AG04450 (cell line): ENCODE data around the gene S100A5. TPM values are rescaled to one million over a fixed set of nuclear protein-coding genes. Genes with fewer than 3 reads are reported as not detected.
A peak's percentile ranks its signal among the peaks of the same experiment; 100 is the strongest.

Experiments
- CTCF ChIA-PET: fragments of 300-600, 350-600 bp; formaldehyde crosslinking; extraction: SDS; loops from one replicate; lab custom pipeline; 2022; ENCODE audit warnings: antibody characterized with exemption, inconsistent platforms; lab: Charles Lee
- POLR2A ChIA-PET: fragments of 350-600 bp; formaldehyde crosslinking; extraction: SDS; loops from one replicate; lab custom pipeline; 2021; ENCODE audit warnings: antibody characterized with exemption, inconsistent platforms; lab: Yijun Ruan, JAX
- DNase-seq: peaks from one replicate; pipeline ENCODE4 v3.0.0-alpha.2; 2011; ENCODE audit warnings: low read depth, low spot score
- H3K27ac ChIP-seq: one replicate; pipeline ENCODE4 v1.5.1; 2012; ENCODE audit warnings: low read depth, low read length, control low read depth
- H3K27me3 ChIP-seq: one replicate; pipeline ENCODE4 v1.6.0; 2012; ENCODE audit warnings: low read length; ENCODE audit not compliant: control insufficient read depth, insufficient read depth
- H3K4me3 ChIP-seq: 2 replicates; pipeline ENCODE4 v1.5.1; 2011; ENCODE audit warnings: mild to moderate bottlenecking, low read depth, low read length, control low read depth
- H3K9me3 ChIP-seq: 2 replicates; pipeline ENCODE4 v1.5.1; 2012; ENCODE audit warnings: low read length; ENCODE audit not compliant: control insufficient read depth, insufficient read depth
- CTCF ChIP-seq: IDR thresholded peaks from 2 replicates; pipeline ENCODE4 v1.5.1; 2011; ENCODE audit warnings: low read depth, low read length, control low read depth, inconsistent platforms
- polyA plus RNA-seq: library from polyadenylated mRNA; depleted of rRNA; stranded (reverse); fragments of >200 nt; gene quantifications from 2 replicates; pipeline ENCODE4 v1.2.3, GENCODE V29; 2011

The S100A5 gene
- polyA plus RNA-seq, 1 experiment = 0.42 TPM

DNA sequence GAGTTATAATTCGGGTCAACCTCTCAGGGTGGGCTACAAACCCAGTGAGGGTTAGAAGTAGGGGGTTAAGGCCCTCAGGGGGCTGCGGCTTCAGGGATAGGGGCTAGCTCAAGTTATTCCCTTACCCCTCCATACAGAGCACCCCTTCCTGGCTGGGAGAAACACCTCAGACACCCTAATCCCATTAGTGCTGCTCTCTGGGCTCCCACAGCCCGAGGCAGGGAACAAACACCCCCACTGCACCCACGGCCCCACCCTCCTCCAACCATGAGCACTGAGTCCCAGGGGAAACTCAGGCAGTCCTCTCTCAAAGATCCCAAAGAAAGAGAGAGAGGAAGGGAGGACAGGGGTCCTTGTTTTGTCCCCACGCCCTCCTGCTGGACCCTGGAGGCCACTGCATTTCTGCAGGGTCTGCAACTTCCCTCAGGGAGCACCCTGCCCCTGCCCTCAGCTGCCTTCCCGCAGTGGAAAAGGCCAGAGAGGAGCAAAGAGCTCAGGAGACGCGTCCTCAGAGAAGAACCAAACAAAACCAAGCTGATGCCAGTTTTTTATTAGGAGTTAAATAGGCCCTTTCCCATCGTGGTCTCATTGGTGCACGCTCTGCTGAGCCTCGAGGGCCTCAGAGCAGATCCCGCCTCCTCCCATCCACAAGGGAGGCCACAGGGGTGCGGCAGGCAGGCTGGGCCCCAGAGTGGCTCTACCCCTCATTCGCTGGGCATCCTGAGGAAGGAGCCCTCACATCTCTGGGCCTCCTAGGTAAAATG, 6.2 kb upstream of the S100A5 start:
- TF ChIP-seq CTCF = 0 out of 2 replicates have a peak, but pooled peaks have one; percentile 6
- no peaks in the 10 kb centered on the region; the same call in 1 of the 2 replicates for H3K9me3 ChIP-seq
- no peak overlapping the region for H3K27ac ChIP-seq
- DNase-seq = no peak
- H3K4me3 ChIP-seq = no peak overlapping the region
- ChIA-PET CTCF (interaction anchor here (0.6 to 3.6 kb wide), 4 partner anchors 14 to 225 kb away, joined by 5 to 20 read pairs (median 10); no protein-coding TSS in a partner anchor), POLR2A (interaction anchor here (3.1 kb wide), 1 partner anchor 12 kb away, joined by 35 read pairs; the partner anchor contains the start of gene S100A6)
- no peaks in the 10 kb centered on the region for H3K27me3 ChIP-seq

GRCh38 chr1:153546371-153546770, 5.6 kb upstream of the S100A5 start:
- no peak for DNase-seq
- ChIA-PET POLR2A (interaction anchor here (3.1 kb wide), 1 partner anchor 11 kb away, joined by 35 read pairs; the partner anchor contains the start of gene S100A6), CTCF (interaction anchor here (1.2 to 3.6 kb wide), 3 partner anchors 13 to 194 kb away, joined by 4 to 20 read pairs (median 11); no protein-coding TSS in a partner anchor)
- no peak overlapping the region for H3K27ac ChIP-seq
- no peaks in the 10 kb centered on the region; the same call in 1 of the 2 replicates for H3K9me3 ChIP-seq
- no peak for TF ChIP-seq CTCF
- no peak overlapping the region for H3K4me3 ChIP-seq
- H3K27me3 ChIP-seq = no peaks in the 10 kb centered on the region

DNA sequence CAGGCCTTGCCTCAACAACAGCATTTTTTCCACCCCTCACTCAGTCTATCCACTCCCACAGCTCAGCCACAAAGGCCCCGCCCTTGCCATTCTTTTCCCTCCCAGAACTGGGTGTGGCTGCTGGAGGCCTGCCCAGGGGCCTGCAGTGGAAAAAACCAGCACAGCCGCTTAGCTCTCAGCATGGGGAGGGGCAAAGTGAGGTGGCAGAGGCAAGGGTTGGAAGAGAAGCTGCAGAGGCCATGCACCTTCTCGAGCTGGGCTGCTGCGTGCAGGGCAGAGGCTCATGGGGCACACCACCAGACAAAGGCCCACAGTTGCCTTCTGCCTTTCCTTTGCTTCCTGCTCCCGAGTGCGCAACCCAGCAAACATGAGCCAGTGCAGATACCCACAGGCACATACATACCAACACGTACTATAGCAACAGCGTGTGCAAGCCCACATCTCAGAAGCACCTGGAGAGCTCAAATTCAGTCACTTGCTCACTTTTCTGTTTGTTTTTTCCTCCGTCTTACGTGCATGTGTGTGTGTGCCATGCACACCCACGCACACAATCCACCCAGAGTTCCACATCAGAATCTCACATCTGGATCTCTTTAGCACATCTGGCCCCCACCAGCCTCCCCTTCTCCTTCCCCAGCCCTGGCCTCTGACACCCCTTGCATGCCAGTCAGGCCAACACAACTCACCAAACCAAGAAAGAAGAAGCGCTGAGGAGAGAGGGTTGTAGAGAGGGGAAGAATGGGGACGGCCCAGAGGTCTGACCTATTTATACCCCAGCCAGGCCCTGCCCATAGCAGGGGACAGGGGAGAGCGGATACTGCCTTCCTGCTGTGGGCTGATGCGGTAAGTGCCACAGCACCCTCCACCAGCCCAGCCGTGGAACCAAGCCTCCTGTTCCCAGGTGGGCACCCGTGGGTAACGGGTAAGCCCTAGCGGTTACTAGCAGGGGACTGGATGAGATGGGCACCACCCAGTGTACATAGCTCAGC, 4.6 kb upstream of the S100A5 start, which contains the start of gene S100A4:
Gene S100A4, minus strand, starts transcription at position 740 of the 989 bp plus-strand sequence. CDS start 1,012 bp downstream, outside the sequence.
- CTCF ChIA-PET = interaction anchor here (1.0 to 3.6 kb wide), 6 partner anchors 13 to 193 kb away, joined by 3 to 34 read pairs (median 12); no protein-coding TSS in a partner anchor
- H3K4me3 ChIP-seq = peak within 1 kb of the TSS; percentile 31; the same call in 1 of the 2 replicates
- no peaks in the 10 kb centered on the region for H3K27me3 ChIP-seq
- no peak for TF ChIP-seq CTCF
- no peaks in the 10 kb centered on the region; the same call in 1 of the 2 replicates for H3K9me3 ChIP-seq
- H3K27ac ChIP-seq = peak within 1 kb of the TSS; percentile 80
- DNase-seq = peak; percentile 71
- POLR2A ChIA-PET = interaction anchor here (0.6 to 3.1 kb wide), 8 partner anchors 10 to 445 kb away, joined by 3 to 35 read pairs (median 7); partner anchors contain the start of genes RPS27, S100A13, S100A2 and S100A6

DNA sequence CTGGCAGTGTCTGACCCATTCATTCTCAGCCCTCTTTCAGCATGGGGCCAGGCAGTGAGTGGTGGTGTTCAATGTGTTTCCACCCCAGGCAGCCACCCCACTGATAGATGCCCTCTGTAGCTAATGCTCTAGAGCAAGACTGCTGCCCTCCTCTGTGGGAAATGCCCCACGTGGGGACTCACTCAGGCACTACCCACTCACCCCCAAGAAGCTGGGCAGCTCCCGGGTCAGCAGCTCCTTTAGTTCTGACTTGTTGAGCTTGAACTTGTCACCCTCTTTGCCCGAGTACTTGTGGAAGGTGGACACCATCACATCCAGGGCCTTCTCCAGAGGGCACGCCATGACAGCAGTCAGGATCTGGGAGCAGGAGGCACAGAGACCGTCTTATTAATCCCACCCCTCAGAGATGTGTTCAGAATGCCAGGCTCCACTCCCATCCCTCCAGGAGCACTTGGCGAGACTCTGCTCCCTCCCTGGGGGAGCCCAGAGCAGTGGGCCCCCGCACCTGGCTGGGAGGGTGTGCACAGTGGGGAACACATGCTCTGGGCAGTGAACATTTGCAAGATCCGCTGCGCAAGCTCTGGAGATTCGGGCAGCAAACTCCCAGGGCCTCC, 3.8 kb upstream of the S100A5 start:
- no peak for DNase-seq
- CTCF ChIA-PET = interaction anchor here (1.0 to 3.6 kb wide), 7 partner anchors 12 to 192 kb away, joined by 3 to 34 read pairs (median 10); no protein-coding TSS in a partner anchor
- H3K4me3 ChIP-seq = peak overlapping the region; percentile 31; the same call in 1 of the 2 replicates

More for the DNA sequence above, 3.8 kb upstream of the S100A5 start:
- Histone ChIP-seq H3K9me3 (no peaks in the 10 kb centered on the region; the same call in 1 of the 2 replicates), H3K27me3 (no peaks in the 10 kb centered on the region), H3K27ac (peak overlapping the region; percentile 80)
- POLR2A ChIA-PET = interaction anchor here (0.6 to 3.1 kb wide), 7 partner anchors 10 to 446 kb away, joined by 3 to 35 read pairs (median 6); partner anchors contain the start of genes RPS27, S100A13, S100A2 and S100A6
- TF ChIP-seq CTCF = no peak
